Neural crest cell (in vitro differentiated cells): Measurements from ENCODE around the gene TMPO. TPM values are rescaled to one million over a fixed set of nuclear protein-coding genes. Genes with fewer than 3 reads are reported as not detected.
"Not testable (repeated sequence)": the region's sequence is repeated elsewhere in the genome, so short reads cannot be mapped to it uniquely, and the experiment has no call there.

Experiments used
- DNase-seq: peaks from one replicate; pipeline ENCODE4 v3.0.0; 2021; ENCODE audit warnings: low read depth, mixed read lengths, low spot score
- H3K27ac Mint-ChIP-seq: one replicate; pipeline ENCODE4 v1.8.0; 2021; ENCODE audit warnings: mild to moderate bottlenecking, mixed read lengths; ENCODE audit not compliant: unreplicated experiment
- H3K27me3 Mint-ChIP-seq: 2 replicates; pipeline ENCODE4 v1.8.0; 2021; ENCODE audit warnings: low read depth, mild to moderate bottlenecking, mixed read lengths
- H3K36me3 Mint-ChIP-seq: 2 replicates; pipeline ENCODE4 v1.8.0; 2021; ENCODE audit warnings: low read depth, mild to moderate bottlenecking, mixed read lengths
- H3K4me1 Mint-ChIP-seq: 2 replicates; pipeline ENCODE4 v1.8.0; 2021; ENCODE audit warnings: mixed read lengths
- H3K4me3 Mint-ChIP-seq: one replicate; pipeline ENCODE4 v1.8.0; 2021; ENCODE audit warnings: mild to moderate bottlenecking, mixed read lengths
- H3K9me3 Mint-ChIP-seq: 2 replicates; pipeline ENCODE4 v1.8.0; 2021; ENCODE audit warnings: mixed read lengths
- total RNA-seq: library from RNA; stranded (reverse); gene quantifications from 2 replicates; pipeline ENCODE4 v1.2.1, GENCODE V29; 2021
- TF ChIP-seq, protein P1 (sequence below): fragments of 200-600 bp; sonication (generic); conservative IDR thresholded peaks from 2 replicates; pipeline ENCODE4 v1.5.0; 2021; ENCODE audit warnings: antibody characterized with exemption, mild to moderate bottlenecking

TMPO gene
- total RNA-seq, 1 donor from 2014 or later: 305 TPM

- Mint-ChIP-seq H3K4me1 (peaks cover 14% of the 10 kb centered on the region), H3K27ac (peak overlapping the region; percentile 100), H3K27me3 (peaks cover 25% of the 10 kb centered on the region), H3K36me3 (peaks cover 12% of the 10 kb centered on the region), H3K9me3 (peaks cover 12% of the 10 kb centered on the region), H3K4me3 (peak overlapping the region; percentile 94)
- TF ChIP-seq, protein P1, sequence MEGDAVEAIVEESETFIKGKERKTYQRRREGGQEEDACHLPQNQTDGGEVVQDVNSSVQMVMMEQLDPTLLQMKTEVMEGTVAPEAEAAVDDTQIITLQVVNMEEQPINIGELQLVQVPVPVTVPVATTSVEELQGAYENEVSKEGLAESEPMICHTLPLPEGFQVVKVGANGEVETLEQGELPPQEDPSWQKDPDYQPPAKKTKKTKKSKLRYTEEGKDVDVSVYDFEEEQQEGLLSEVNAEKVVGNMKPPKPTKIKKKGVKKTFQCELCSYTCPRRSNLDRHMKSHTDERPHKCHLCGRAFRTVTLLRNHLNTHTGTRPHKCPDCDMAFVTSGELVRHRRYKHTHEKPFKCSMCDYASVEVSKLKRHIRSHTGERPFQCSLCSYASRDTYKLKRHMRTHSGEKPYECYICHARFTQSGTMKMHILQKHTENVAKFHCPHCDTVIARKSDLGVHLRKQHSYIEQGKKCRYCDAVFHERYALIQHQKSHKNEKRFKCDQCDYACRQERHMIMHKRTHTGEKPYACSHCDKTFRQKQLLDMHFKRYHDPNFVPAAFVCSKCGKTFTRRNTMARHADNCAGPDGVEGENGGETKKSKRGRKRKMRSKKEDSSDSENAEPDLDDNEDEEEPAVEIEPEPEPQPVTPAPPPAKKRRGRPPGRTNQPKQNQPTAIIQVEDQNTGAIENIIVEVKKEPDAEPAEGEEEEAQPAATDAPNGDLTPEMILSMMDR: peak; percentile 14
- peak; percentile 91 for DNase-seq
Measured at GRCh38 chr12:98503592-98504367, 11.6 kb upstream of the TMPO start.

- peaks cover 19% of the 10 kb centered on the region for H3K4me1 Mint-ChIP-seq
- peak overlapping the region; percentile 94 for H3K4me3 Mint-ChIP-seq
Measured at GRCh38 chr12:98504368-98504617, 11.1 kb upstream of the TMPO start.

DNA sequence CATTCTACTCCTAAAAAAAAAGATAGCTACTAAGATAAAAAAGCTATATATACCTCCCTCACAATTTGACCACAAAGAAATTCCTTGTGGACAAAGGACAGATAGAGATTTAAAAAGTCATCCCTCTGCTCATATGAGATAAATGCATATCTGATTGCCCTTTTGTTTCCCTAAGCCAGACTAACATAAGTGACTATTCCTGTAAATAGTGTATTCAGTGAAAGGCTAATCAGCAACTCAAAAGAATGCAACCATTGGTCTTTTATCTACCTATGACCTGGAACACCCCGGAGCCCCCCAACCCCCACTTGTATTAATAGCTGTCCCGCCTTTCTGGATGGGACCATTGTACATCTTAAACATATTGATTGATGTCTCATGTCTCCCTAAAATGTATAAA is 6.3 kb upstream of the TMPO start:
- H3K27ac Mint-ChIP-seq: no peak overlapping the region
- TF ChIP-seq, protein P1: no peak
- peaks cover 23% of the 10 kb centered on the region for H3K4me1 Mint-ChIP-seq
- peaks cover 6% of the 10 kb centered on the region for H3K9me3 Mint-ChIP-seq
- peaks cover 1% of the 10 kb centered on the region for H3K36me3 Mint-ChIP-seq
- peaks cover 9% of the 10 kb centered on the region for H3K27me3 Mint-ChIP-seq
- no peak for DNase-seq
- peak overlapping the region; percentile 39 for H3K4me3 Mint-ChIP-seq

More at GRCh38 chr12:98504368-98504617, 11.1 kb upstream of the TMPO start:
- H3K36me3 Mint-ChIP-seq: peaks cover 12% of the 10 kb centered on the region
- peaks cover 25% of the 10 kb centered on the region for H3K27me3 Mint-ChIP-seq
- no peak for DNase-seq
- peaks cover 12% of the 10 kb centered on the region for H3K9me3 Mint-ChIP-seq
- TF ChIP-seq, protein P1: no peak
- H3K27ac Mint-ChIP-seq: peak overlapping the region; percentile 100

DNA sequence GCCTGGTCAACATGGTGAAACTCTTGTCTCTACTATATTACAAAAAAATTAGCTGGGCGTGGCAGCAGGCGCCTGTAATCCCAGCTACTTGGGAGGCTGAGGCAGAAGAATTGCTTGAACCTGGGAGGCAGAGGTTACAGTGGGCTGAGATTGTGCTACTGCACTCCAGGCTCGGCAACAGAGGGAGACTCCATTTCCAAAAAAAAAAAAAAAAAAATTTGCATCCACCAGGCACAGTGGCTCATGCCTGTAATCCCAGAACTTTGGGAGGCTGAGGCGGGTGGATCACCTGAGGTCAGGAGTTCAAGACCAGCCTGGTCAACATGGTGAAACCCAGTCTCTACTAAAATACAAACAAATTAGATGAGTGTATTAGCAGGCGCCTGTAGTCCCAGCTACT is 3.6 kb upstream of the TMPO start:
- H3K4me3 Mint-ChIP-seq, H3K9me3 Mint-ChIP-seq, H3K27ac Mint-ChIP-seq, DNase-seq, H3K27me3 Mint-ChIP-seq, H3K36me3 Mint-ChIP-seq: not testable (repeated sequence)
- peaks cover 26% of the 10 kb centered on the region for H3K4me1 Mint-ChIP-seq

GRCh38 chr12:98513379-98514322 is 1.7 kb upstream of the TMPO start:
- TF ChIP-seq, protein P1: no peak

GRCh38 chr12:98514982-98515286 is 456 bp upstream of the TMPO start:
- no peak for DNase-seq
- TF ChIP-seq, protein P1: no peak
- peaks cover 33% of the 10 kb centered on the region for H3K4me1 Mint-ChIP-seq
- peak overlapping the region; percentile 100 for H3K27ac Mint-ChIP-seq
- no peaks in the 10 kb centered on the region for H3K9me3 Mint-ChIP-seq
- peaks cover 7% of the 10 kb centered on the region for H3K27me3 Mint-ChIP-seq
- H3K4me3 Mint-ChIP-seq: peak overlapping the region; percentile 99
- H3K36me3 Mint-ChIP-seq: peaks cover 10% of the 10 kb centered on the region

More at GRCh38 chr12:98513379-98514322, 1.7 kb upstream of the TMPO start:
- Mint-ChIP-seq H3K36me3 (peaks cover 10% of the 10 kb centered on the region), H3K27ac (no peak overlapping the region), H3K4me1 (peaks cover 30% of the 10 kb centered on the region), H3K4me3 (peak overlapping the region; percentile 99), H3K27me3 (peaks cover 7% of the 10 kb centered on the region), H3K9me3 (no peaks in the 10 kb centered on the region)
- no peak for DNase-seq
